ENCODE data around the gene IGSF8.

GRCh38 chr1:160116283-160117147 lies 18.1 kb upstream of the IGSF8 start:
- no peak for TF ChIP-seq CTCF (conservative IDR thresholded peaks at IDR 0.05)
- no peak for TF ChIP-seq ZFX (IDR thresholded peaks at IDR 0.05)

Data from C4-2B (cell line).